Activated T-helper 1 cell treated with anti-CD3 and anti-CD28 coated beads, Interleukin-12 subunit alpha, Interleukin-12 subunit beta, Interleukin-2, Interleukin-4 antibody, amounts not matched to agents 30 ng/mL and 10 ng/mL and 1 ng/mL, durations not matched to agents 14 hours and 24 hours and 36 hours (primary cell): ENCODE measurements around the gene WNK2. TPM values are rescaled to one million over a fixed set of nuclear protein-coding genes. Genes with fewer than 3 reads are reported as not detected.
"Not testable (repeated sequence)": the region's sequence is repeated elsewhere in the genome, so short reads cannot be mapped to it uniquely, and the experiment has no call there.

Experiments
- DNase-seq: peaks from one replicate; pipeline ENCODE4 v3.0.0; 2021; ENCODE audit warnings: low spot score
- H3K27ac Mint-ChIP-seq: one replicate; pipeline ENCODE4 v1.8.0; 2021; ENCODE audit warnings: mild to moderate bottlenecking, mixed read lengths
- H3K27me3 Mint-ChIP-seq: one replicate; pipeline ENCODE4 v1.8.0; 2022; ENCODE audit warnings: mild to moderate bottlenecking, moderate library complexity, mixed read lengths; ENCODE audit not compliant: insufficient read depth
- H3K36me3 Mint-ChIP-seq: one replicate; pipeline ENCODE4 v1.8.0; 2021; ENCODE audit warnings: low read depth, mixed read lengths
- H3K4me1 Mint-ChIP-seq: one replicate; pipeline ENCODE4 v1.8.0; 2021; ENCODE audit warnings: low read depth, mixed read lengths
- H3K4me3 Mint-ChIP-seq: one replicate; pipeline ENCODE4 v1.8.0; 2021; ENCODE audit warnings: mild to moderate bottlenecking, moderate library complexity, mixed read lengths
- H3K9me3 Mint-ChIP-seq: one replicate; pipeline ENCODE4 v1.8.0; 2021; ENCODE audit warnings: mixed read lengths
- intact Hi-C: fragments of 100-400 bp; cut with micrococcal nuclease; formaldehyde crosslinking; loops from one replicate; pipeline ENCODE4 v1.15.1; 2024
- total RNA-seq: library from RNA; stranded (reverse); gene quantifications from 2 replicates; pipeline ENCODE4 v1.2.3, GENCODE V29; 2022

WNK2 gene
- total RNA-seq, 1 donor from 2014 or later, result 3.0 TPM

DNA sequence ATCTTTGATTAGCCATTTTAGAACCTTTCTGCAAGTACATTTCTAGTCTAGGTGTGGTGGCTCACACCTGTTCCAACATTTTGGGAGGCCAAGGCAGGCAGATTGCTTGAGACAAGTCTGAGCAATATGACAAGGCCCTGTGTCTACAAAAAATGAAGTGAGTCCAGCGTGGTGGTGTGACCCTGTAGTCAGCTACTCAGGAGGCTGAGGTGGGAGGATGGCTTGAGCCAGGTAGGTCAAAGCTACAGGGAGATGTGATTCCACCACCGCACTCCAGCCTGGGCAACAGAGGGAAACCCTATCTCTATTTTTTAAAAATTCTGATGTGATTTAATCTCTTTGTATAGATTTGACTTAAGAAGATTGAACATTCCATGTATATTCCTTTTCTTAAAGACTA lies 171.9 kb downstream of the WNK2 start:
- Mint-ChIP-seq H3K27me3 (no peaks in the 10 kb centered on the region), H3K4me3 (no peak overlapping the region), H3K27ac (no peak overlapping the region), H3K4me1 (no peaks in the 10 kb centered on the region), H3K36me3 (peaks cover 1% of the 10 kb centered on the region), H3K9me3 (peaks cover 9% of the 10 kb centered on the region)
- DNase-seq, result no peak
- intact Hi-C loops, result no loop called here

DNA sequence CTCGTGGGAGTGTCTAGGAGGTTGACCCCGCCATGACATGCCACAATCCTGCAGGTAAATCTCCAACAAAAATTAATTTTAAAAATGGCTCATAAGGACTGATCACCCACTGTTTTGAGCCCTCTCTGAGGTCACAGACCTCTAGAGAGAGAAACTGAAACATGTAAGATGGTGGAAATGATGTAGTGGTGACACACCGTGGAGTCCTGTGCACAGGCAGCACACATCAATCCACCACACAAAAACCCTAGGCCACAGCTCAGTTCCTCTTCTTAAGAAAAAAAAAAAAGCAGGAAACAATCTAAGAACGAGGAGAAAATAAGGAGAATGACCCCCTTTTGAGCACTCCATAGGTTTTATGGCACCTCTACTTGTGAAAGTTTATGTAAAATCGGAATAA lies 173.7 kb downstream of the WNK2 start:
- Mint-ChIP-seq H3K9me3 (peaks cover 20% of the 10 kb centered on the region), H3K36me3 (peaks cover 1% of the 10 kb centered on the region), H3K27ac (no peak overlapping the region), H3K4me1 (no peaks in the 10 kb centered on the region), H3K4me3 (no peak overlapping the region), H3K27me3 (no peaks in the 10 kb centered on the region)
- intact Hi-C loops, result no loop called here
- DNase-seq, result no peak

DNA sequence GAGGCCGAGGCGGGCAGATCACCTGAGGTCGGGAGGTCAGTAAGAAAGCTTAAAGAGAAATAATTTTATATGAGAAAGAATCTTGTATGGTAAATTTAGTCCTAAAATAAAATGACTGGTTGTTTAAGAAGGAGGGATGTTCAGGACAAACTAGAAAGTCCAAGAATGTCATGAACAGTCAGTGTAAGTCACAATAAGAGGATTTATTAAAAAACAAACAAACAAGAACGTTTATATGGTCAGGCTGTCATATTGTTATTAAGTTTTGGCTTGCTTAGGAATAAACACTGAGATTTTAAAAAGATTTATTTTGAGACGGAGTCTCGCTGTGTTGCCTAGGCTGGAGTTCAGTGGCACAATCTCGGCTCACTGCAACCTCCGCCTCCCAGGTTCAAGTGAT lies 176.0 kb downstream of the WNK2 start:
- intact Hi-C loops, DNase-seq, H3K4me3 Mint-ChIP-seq, H3K36me3 Mint-ChIP-seq, H3K4me1 Mint-ChIP-seq, H3K27me3 Mint-ChIP-seq, H3K27ac Mint-ChIP-seq: not testable (repeated sequence)
- peaks cover 26% of the 10 kb centered on the region for H3K9me3 Mint-ChIP-seq

GRCh38 chr9:93361995-93362394 lies 178.1 kb downstream of the WNK2 start:
- Mint-ChIP-seq H3K27me3 (no peaks in the 10 kb centered on the region), H3K36me3 (peaks cover 1% of the 10 kb centered on the region), H3K9me3 (peaks cover 26% of the 10 kb centered on the region), H3K27ac (no peak overlapping the region), H3K4me3 (no peak overlapping the region), H3K4me1 (no peaks in the 10 kb centered on the region)
- intact Hi-C loops, result no loop called here
- no peak for DNase-seq

GRCh38 chr9:93364734-93365426 lies 180.9 kb downstream of the WNK2 start:
- Mint-ChIP-seq H3K27ac (no peak overlapping the region), H3K4me3 (no peak overlapping the region), H3K9me3 (peaks cover 22% of the 10 kb centered on the region), H3K36me3 (peaks cover 1% of the 10 kb centered on the region), H3K4me1 (no peaks in the 10 kb centered on the region), H3K27me3 (peaks cover 2% of the 10 kb centered on the region)
- intact Hi-C loops, result no loop called here
- no peak for DNase-seq

- H3K9me3 Mint-ChIP-seq, result peaks cover 18% of the 10 kb centered on the region
These were observed 181.6 kb downstream of the WNK2 start for GRCh38 chr9:93365427-93366118.

GRCh38 chr9:93366119-93366447 lies 182.1 kb downstream of the WNK2 start:
- Mint-ChIP-seq H3K27ac (no peak overlapping the region), H3K4me3 (no peak overlapping the region), H3K27me3 (peaks cover 4% of the 10 kb centered on the region), H3K36me3 (peaks cover 1% of the 10 kb centered on the region), H3K4me1 (no peaks in the 10 kb centered on the region), H3K9me3 (peaks cover 17% of the 10 kb centered on the region)
- intact Hi-C loops, result no loop called here
- DNase-seq, result no peak

More at GRCh38 chr9:93365427-93366118, 181.6 kb downstream of the WNK2 start:
- no peak for DNase-seq
- H3K4me1 Mint-ChIP-seq, result no peaks in the 10 kb centered on the region
- no peak overlapping the region for H3K4me3 Mint-ChIP-seq
- H3K27me3 Mint-ChIP-seq, result peaks cover 3% of the 10 kb centered on the region
- intact Hi-C loops, result no loop called here
- peaks cover 1% of the 10 kb centered on the region for H3K36me3 Mint-ChIP-seq
- H3K27ac Mint-ChIP-seq, result no peak overlapping the region

DNA sequence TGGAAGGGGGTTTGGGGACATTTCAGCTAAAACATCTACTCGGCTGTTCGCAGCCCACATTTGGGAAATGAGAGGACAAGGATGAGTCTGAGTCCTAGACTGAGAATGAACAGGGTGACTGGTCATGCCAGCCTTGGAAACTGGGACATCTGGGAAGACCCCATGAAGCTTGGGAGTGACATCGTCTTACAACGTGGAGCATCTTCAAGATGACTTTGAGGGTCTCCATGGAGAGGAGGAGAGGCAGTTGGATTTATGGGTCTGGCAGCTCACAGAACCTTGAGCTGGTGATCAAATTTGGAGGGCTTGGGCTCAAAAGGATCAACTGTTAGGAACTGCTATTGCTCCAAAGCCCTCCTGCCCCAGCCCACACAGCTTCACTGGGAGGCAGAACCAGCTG lies 182.5 kb downstream of the WNK2 start:
- H3K27me3 Mint-ChIP-seq, intact Hi-C loops: not testable (repeated sequence)

GRCh38 chr9:93368437-93368836 lies 184.5 kb downstream of the WNK2 start:
- peaks cover 1% of the 10 kb centered on the region for H3K36me3 Mint-ChIP-seq
- H3K4me1 Mint-ChIP-seq, result no peaks in the 10 kb centered on the region
- H3K9me3 Mint-ChIP-seq, result peaks cover 5% of the 10 kb centered on the region
- H3K4me3 Mint-ChIP-seq, result no peak overlapping the region
- intact Hi-C loops, result no loop called here
- no peak for DNase-seq
- H3K27ac Mint-ChIP-seq, result no peak overlapping the region
- H3K27me3 Mint-ChIP-seq, result peaks cover 4% of the 10 kb centered on the region

More for the DNA sequence above, 182.5 kb downstream of the WNK2 start:
- H3K36me3 Mint-ChIP-seq, H3K27ac Mint-ChIP-seq, H3K4me1 Mint-ChIP-seq, DNase-seq, H3K4me3 Mint-ChIP-seq: not testable (repeated sequence)
- peaks cover 17% of the 10 kb centered on the region for H3K9me3 Mint-ChIP-seq

GRCh38 chr9:93369686-93370085 lies 185.7 kb downstream of the WNK2 start:
- H3K27me3 Mint-ChIP-seq, result peaks cover 9% of the 10 kb centered on the region
- intact Hi-C loops, result no loop called here
- H3K36me3 Mint-ChIP-seq, result no peaks in the 10 kb centered on the region
- no peak overlapping the region for H3K4me3 Mint-ChIP-seq
- no peak for DNase-seq
- no peaks in the 10 kb centered on the region for H3K9me3 Mint-ChIP-seq
- no peaks in the 10 kb centered on the region for H3K4me1 Mint-ChIP-seq
- H3K27ac Mint-ChIP-seq, result no peak overlapping the region

Other genes starting within 250 kb of the WNK2 start
- gene FGD3, start 236.6 kb upstream of the WNK2 start, total RNA-seq, result 43.9 and 44.0 TPM in 2 replicates
- gene SUSD3, start 125.4 kb upstream of the WNK2 start, total RNA-seq, result 31.7 and 33.2 TPM in 2 replicates
- gene CARD19, start 87.9 kb upstream of the WNK2 start, total RNA-seq, result 40.5 and 41.7 TPM in 2 replicates
- 94.2 and 95.3 TPM in 2 replicates for gene NINJ1, start 49.9 kb upstream of the WNK2 start, total RNA-seq